Dermis blood vessel endothelial cell (primary cell): ENCODE measurements around the gene ZNRF2. TPM values are rescaled to one million over a fixed set of nuclear protein-coding genes. Genes with fewer than 3 reads are reported as not detected.
"Not testable (repeated sequence)": the region's sequence is repeated elsewhere in the genome, so short reads cannot be mapped to it uniquely, and the experiment has no call there.

Experiments used
- DNase-seq: peaks from one replicate; pipeline ENCODE4 v3.0.0; 2010
- total RNA-seq: library from RNA; depleted of rRNA; stranded (reverse); fragments of >200 nt; gene quantifications from 2 replicates; pipeline ENCODE4 v1.2.3, GENCODE V29; 2014

The ZNRF2 gene
- total RNA-seq, 1 donor from 2014 or later, result 13.4 TPM

DNA sequence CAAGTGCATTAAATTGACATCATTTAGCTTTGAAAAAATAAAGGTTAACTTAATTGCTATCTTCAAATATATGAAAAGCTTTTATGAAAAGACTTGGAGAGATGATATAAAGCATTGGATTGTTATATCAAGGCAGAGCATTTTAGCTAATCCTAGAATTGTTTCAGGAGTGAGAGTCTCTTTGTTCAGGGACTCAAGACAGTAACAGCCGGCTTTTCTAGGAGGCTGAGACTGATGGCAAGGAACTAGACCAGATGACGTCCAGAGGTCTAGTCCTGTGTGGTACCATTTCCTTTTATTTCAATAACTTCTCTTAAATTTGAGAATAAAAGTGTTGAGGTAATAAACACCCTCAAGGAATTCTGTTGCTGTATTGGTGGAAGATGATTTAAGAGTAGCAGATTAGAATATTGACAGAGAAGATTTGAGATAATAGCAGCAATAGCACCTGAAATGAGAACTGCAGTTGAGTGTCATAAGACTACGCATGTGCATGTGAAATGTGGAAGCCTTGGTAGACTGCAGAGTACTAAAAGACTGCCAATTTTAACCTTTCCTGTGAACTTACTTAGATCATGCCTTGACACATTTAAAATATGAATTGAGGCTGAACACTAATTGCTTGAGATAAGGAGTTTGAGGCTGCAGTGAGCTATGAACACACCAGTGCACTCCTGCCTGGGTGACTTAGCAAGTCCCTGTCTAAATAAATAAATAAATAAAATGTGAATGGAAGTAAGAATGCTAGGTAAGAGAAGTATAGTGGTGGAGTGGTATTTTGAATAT lies 79.6 kb downstream of the ZNRF2 start:
- DNase-seq, result no peak

- DNase-seq, result no peak
Observed at GRCh38 chr7:30364773-30365172, 80.4 kb downstream of the ZNRF2 start.

DNA sequence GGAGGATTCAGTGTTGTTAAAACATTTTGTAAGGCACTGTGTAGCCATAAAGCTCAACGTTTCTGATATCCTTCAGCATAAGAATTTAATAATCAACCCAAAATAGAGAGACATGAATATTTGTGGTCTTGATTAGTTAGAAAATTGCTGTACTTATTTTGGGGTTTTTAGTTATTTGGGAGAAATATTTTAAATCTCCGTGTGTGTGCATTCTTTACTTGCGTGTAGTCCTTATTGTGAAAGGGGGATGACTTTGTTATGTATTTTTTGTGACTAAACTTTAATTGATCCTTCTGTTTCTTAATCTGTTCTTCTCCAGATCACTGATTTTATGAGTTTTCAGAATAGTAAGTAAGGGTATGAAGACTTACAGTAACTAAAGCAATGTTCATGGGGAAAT lies 81.2 kb downstream of the ZNRF2 start:
- DNase-seq, result no peak

DNA sequence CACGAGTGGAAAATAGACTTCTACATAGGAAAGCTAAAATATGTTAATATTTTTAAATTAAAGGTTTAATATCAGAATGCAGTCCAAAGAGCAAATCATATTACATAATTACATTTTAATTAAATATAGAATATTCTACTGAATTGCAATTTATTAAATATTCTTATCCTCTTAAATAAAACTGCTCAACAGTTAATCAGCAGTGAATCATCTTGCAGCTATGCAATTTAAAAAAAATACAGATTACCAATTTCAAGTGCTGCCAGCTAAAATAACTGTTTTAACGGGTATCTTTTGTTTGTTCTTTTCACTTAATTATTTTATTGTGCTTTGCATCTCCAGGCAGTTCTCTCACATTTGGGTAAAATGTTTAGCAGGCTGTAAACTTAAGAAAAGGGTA lies 82.2 kb downstream of the ZNRF2 start:
- DNase-seq, result no peak

GRCh38 chr7:30367561-30367960 lies 83.2 kb downstream of the ZNRF2 start:
- DNase-seq, result no peak

- DNase-seq, result no peak
Observed at GRCh38 chr7:30369879-30370278, 85.5 kb downstream of the ZNRF2 start.

DNA sequence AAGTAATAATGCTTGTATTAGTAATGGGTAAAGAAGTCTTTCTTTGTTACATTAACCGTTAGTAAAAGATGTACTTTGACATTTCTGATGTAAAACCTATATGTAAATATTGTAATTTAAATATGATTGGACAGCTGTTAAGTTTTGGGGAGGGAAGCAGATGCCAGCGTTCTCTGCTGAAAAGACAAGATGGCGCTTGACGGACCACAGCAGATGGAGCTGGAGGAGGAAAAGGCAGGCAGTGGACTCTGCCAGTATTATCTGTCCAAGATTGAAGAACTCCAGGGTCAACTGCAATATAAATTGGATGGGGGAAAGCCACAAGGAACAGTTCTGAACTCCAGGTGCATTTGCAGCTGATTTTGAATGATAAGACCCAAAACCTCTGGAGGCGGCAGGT lies 86.9 kb downstream of the ZNRF2 start:
- no peak for DNase-seq

- DNase-seq, result no peak
Observed at GRCh38 chr7:30378275-30378674, 93.9 kb downstream of the ZNRF2 start.

GRCh38 chr7:30379131-30379530 lies 94.7 kb downstream of the ZNRF2 start:
- DNase-seq, result no peak

GRCh38 chr7:30379741-30380140 lies 95.3 kb downstream of the ZNRF2 start:
- no peak for DNase-seq

GRCh38 chr7:30380294-30380693 lies 95.9 kb downstream of the ZNRF2 start:
- DNase-seq, result no peak

- DNase-seq, result not testable (repeated sequence)
Observed at GRCh38 chr7:30380824-30381223, 96.4 kb downstream of the ZNRF2 start.

GRCh38 chr7:30382607-30383006 lies 98.2 kb downstream of the ZNRF2 start:
- no peak for DNase-seq

DNA sequence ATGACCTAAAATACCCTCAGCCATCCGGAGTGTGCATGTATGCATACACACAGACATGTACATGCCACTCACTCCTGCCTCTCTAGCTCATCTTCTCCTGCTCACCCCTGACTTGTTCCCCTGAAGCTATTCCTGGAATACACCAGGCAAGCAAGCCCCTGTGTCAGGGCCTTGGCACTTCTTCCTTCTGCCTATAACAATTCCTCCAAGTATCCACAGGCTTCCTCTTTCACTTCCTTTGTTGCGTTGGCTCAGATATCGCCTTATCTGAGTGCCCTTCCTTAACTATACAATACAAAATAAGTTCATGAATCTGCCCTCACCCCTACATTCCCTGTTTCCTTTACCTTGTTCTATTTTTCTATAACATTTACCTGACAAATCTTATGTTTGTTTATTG lies 105.4 kb downstream of the ZNRF2 start:
- peak; percentile 50 for DNase-seq

- no peak for DNase-seq
Observed at GRCh38 chr7:30390736-30391636, 106.6 kb downstream of the ZNRF2 start.

DNA sequence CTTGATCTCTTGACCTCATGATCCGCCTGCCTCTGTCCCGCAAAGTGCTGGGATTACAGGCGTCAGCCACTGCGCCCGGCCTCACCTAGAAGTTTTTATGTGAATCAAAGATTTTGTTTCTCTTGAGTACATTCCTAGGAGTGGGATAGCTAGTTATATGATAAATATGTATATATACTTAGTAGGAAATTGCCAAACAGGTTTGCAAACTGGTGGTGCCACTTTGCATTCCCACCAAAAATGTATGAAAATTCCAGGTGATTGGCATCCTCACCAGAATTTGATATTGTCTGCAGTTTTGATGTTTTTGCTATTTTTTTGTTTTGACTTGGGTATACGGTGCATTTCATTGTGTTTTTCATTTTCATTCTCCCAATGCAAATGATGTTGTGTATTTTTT lies 107.4 kb downstream of the ZNRF2 start:
- no peak for DNase-seq

DNA sequence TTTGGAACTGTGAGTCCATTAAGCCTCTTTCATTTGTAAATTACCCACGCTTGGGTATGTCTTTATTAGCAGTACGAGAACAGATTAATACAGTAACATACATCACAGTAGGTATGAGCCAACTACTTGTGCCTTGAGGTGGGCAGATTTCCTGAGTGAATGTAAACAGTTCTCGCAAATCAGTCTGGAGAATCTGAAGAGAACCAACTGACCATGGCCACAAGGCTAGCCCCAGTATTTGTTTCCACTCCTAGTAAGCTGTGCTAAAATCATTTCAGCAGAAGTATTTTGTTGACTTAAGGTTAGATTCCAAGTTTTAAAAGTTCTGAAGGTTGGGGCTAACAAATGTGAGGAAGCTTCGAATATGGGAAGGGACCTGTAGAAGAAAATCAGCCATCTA lies 111.3 kb downstream of the ZNRF2 start:
- DNase-seq, result no peak

GRCh38 chr7:30396389-30396788 lies 112.0 kb downstream of the ZNRF2 start:
- DNase-seq, result no peak

- no peak for DNase-seq
Observed at GRCh38 chr7:30403477-30403876, 119.1 kb downstream of the ZNRF2 start.

DNA sequence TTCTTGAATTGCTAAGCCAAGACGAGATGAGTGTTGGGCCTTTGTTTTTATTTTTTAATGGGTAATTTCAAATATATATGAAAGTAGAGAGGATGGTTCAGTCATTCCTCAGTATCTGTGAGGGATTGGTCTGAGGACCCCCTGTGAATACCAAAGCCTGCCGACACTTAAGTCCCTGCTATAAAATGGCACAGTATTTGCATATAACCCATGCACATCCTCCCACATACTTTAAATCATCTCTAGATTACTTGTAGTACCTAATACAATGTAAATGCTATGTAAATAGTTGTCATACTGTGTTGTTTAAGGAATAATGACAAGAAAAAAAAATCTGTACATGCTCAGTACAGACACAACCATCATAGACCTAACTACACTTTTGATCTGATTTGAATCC lies 120.8 kb downstream of the ZNRF2 start:
- DNase-seq, result no peak

DNA sequence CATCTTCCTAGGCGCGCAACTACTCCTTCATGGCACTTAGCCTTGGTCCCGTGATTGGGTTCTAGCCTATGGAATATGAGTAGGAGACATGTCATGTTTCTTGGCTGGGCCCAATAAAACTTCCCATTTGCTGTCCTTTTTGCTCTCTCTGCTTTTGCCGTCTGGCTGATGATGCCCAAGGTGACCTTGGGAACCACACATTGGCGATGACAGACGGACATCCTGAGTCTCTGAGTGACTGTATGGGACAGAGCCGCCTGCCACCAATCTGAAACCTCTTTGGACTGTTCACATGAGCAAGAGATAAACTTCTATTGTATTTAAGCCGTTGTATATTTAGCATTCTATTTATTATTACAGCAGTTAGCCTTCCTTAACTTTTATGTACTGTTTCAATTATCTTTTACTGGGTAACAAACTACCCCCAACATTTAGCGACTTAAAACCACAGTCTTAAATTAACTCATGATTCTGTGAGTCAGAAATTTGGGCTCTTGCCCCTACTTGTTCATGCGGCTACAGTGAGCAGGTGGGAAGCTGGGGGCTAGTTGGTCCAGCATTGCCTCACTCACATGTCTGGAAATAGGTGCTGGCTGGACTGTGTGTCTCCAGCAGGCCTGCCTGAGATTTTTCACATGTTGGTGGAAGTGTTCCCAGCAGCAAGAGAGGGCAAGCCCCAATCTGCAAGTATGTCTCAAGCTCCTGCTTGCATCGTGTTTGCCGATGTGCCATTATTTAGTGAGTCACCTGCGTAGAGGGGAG lies 122.4 kb downstream of the ZNRF2 start:
- no peak for DNase-seq

GRCh38 chr7:30411173-30411572 lies 126.8 kb downstream of the ZNRF2 start:
- no peak for DNase-seq

DNA sequence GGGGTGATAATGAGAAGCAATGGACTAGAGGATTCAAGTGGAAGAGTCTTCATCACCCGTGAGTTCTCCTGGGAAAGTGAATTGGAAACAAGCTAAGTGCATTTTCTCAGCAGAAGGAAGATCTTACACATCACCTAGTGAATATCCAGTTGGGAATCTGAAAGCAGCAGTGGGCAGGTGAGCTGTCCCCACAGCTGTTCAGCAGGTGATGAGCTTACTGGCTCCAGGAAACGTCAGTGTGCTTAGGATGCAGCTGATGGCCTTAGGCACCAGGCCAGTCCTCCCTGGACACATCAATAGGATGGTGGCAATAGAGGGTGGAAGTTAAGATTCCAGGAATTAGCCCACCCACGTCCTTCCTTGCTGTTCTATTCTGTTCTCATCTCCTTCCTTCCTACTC lies 127.5 kb downstream of the ZNRF2 start:
- no peak for DNase-seq
